DMS 273 (cell line): ENCODE data around the gene OXNAD1.

Experiments used
- DNase-seq: peaks from one replicate; lab custom pipeline; 2025; ENCODE audit not compliant: unreplicated experiment; lab: John Stamatoyannopoulos, UW

The OXNAD1 gene, protein sequence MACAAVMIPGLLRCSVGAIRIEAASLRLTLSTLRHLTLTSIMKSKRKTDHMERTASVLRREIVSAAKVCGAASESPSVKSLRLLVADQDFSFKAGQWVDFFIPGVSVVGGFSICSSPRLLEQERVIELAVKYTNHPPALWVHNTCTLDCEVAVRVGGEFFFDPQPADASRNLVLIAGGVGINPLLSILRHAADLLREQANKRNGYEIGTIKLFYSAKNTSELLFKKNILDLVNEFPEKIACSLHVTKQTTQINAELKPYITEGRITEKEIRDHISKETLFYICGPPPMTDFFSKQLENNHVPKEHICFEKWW

GRCh38 chr3:16264708-16265454 is at the start of gene OXNAD1, which contains the start of gene DPH3:
TSS of gene OXNAD1 (plus strand) at chr3:16265212. CDS start at chr3:16270953, 5,741 bp downstream.
TSS of gene DPH3 (minus strand) at chr3:16264943. CDS start at chr3:16264876, 67 bp downstream.
- peak; percentile 99 for DNase-seq

- no peak for DNase-seq
Observed at GRCh38 chr3:16216373-16216935, 48.6 kb upstream of the OXNAD1 start.

- no peak for DNase-seq
Observed at GRCh38 chr3:16219777-16220176, 45.2 kb upstream of the OXNAD1 start.

DNA sequence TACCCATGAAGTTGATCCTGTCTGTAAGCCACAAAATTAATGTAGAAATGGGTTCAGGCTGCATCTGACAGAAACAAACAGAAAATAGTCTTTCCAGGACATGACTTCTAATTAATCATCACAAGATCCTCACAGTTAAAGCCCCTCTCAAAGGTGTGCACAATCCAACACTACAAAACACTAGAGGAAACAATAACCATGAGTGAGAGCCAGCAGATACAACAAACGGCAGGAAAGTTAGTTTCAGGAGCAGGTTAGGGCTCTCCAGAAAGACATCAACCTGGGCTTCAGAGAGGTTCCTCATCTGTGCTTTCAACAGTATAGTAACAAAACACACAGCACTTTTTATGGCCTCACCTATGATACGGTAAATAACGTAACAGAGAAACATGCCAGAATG is 43.0 kb upstream of the OXNAD1 start:
- DNase-seq = no peak

GRCh38 chr3:16222547-16222946 is 42.5 kb upstream of the OXNAD1 start:
- no peak for DNase-seq

DNA sequence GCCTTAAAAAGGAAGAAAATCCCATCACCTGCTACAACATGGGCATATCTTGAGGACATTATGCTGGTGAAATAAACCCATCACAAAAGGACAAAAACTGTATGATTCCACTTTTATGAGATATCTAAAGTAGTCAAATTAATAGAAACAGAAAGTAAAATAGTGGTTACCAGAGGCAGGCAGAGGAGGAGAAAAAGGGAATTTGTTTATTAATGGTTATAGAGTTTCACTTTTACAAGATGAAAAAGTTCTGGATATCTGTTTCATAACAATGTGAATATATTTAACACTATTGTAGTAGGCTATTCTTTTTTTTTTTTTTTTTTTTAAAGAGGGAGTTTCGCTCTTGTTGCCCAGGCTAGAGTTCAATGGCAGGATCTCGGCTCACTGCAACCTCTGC is 40.7 kb upstream of the OXNAD1 start:
- no peak for DNase-seq

- DNase-seq = no peak
Observed at GRCh38 chr3:16227566-16227965, 37.4 kb upstream of the OXNAD1 start.

GRCh38 chr3:16229681-16230080 is 35.3 kb upstream of the OXNAD1 start:
- no peak for DNase-seq

GRCh38 chr3:16231983-16232382 is 33.0 kb upstream of the OXNAD1 start:
- no peak for DNase-seq

- no peak for DNase-seq
Observed at GRCh38 chr3:16233806-16234205, 31.2 kb upstream of the OXNAD1 start.

DNA sequence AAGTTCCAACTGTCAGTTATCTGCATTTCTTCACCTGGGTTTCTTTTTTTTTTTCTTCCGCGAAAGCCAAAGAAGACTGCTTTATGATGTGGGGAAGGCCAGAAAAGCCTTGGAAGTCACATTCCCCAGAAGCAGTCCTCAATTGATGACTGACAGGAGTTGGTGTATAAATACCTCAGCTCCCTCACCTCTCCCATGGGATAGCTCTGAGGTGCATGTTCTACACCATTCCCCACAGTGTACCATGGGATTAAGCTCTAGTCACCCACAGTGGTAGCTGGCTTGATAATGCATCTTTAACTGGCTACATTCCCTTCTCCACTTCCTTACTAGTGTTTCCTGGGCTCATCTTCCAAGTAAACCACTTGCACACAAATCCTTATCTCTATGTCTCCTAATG is 30.7 kb upstream of the OXNAD1 start:
- DNase-seq = no peak

- DNase-seq = no peak
Observed at GRCh38 chr3:16236030-16236639, 28.9 kb upstream of the OXNAD1 start.

- no peak for DNase-seq
Observed at GRCh38 chr3:16236856-16237393, 28.1 kb upstream of the OXNAD1 start.

- peak; percentile 59 for DNase-seq
Observed at GRCh38 chr3:16239086-16239770, 25.8 kb upstream of the OXNAD1 start.

DNA sequence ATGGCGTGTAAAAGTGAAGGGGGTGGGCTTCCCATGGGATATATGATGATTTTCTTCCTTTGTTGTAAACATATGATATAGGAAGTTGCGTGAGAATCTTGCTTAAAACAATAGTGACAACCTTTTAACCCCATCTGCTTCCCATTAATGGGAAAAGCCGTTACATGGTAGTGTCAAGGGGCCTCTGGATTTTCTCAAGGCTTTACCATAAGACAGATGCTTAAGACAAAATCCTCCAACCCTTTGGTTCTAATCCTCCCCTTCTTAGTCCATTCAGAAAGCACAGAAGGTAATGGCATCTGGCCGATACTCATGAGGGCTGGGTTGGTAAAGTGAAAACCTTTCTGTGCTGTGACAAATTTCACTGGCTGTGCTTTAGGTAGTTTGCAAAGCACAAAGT is 25.2 kb upstream of the OXNAD1 start:
- DNase-seq = peak; percentile 28

GRCh38 chr3:16240229-16241023 is 24.6 kb upstream of the OXNAD1 start:
- no peak for DNase-seq

DNA sequence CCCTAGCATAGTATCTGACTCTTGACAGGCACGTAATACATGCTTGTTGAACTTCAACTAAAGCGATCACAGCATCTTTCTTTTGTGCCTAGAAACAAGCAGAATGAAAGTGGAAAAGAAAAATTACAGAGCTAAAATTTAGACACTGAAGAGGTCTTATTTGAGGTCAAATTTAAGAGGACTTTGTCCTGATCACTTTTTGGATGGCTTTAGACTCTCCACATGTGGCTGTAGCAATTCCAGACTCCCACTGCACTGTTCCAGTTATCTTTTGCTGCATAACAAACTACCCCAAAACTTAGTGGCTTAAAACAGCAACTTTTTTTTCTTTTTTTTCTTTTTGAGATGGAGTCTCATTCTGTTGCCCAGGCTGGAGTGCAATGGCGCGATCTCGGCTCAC is 23.8 kb upstream of the OXNAD1 start:
- DNase-seq = no peak

- no peak for DNase-seq
Observed at GRCh38 chr3:16242177-16242576, 22.8 kb upstream of the OXNAD1 start.

GRCh38 chr3:16243706-16244490 is 21.1 kb upstream of the OXNAD1 start:
- no peak for DNase-seq
